GM18861 (cell line): ENCODE data around the gene ARL15.
"Not testable (repeated sequence)": the region's sequence is repeated elsewhere in the genome, so short reads cannot be mapped to it uniquely, and the experiment has no call there.

Experiments used
- ATAC-seq: cut with Tn5 transposase; IDR thresholded peaks from one replicate; pipeline ENCODE4 v1.9.1; 2021; ENCODE audit not compliant: unreplicated experiment

ARL15 gene

GRCh38 chr5:54103871-54104270 is 206.5 kb downstream of the ARL15 start:
- no peak for ATAC-seq

GRCh38 chr5:54098267-54098666 is 212.1 kb downstream of the ARL15 start:
- no peak for ATAC-seq

- no peak for ATAC-seq
These were observed 214.4 kb downstream of the ARL15 start for GRCh38 chr5:54095969-54096368.

GRCh38 chr5:54094706-54095105 is 215.7 kb downstream of the ARL15 start:
- ATAC-seq: no peak

- ATAC-seq: no peak
These were observed 216.5 kb downstream of the ARL15 start for GRCh38 chr5:54093861-54094260.

- no peak for ATAC-seq
These were observed 217.3 kb downstream of the ARL15 start for GRCh38 chr5:54093081-54093492.

GRCh38 chr5:54091307-54092130 is 218.9 kb downstream of the ARL15 start:
- no peak for ATAC-seq

GRCh38 chr5:54090495-54091120 is 219.8 kb downstream of the ARL15 start:
- no peak for ATAC-seq

- ATAC-seq: no peak
These were observed 222.3 kb downstream of the ARL15 start for GRCh38 chr5:54088081-54088480.

- no peak for ATAC-seq
These were observed 222.9 kb downstream of the ARL15 start for GRCh38 chr5:54087436-54087835.

GRCh38 chr5:54086191-54086590 is 224.2 kb downstream of the ARL15 start:
- ATAC-seq: no peak

GRCh38 chr5:54084696-54085095 is 225.7 kb downstream of the ARL15 start:
- no peak for ATAC-seq

- no peak for ATAC-seq
These were observed 226.5 kb downstream of the ARL15 start for GRCh38 chr5:54083851-54084250.

- no peak for ATAC-seq
These were observed 227.1 kb downstream of the ARL15 start for GRCh38 chr5:54083245-54083644.

- no peak for ATAC-seq
These were observed 229.0 kb downstream of the ARL15 start for GRCh38 chr5:54081415-54081814.

- ATAC-seq: no peak
These were observed 229.5 kb downstream of the ARL15 start for GRCh38 chr5:54080831-54081230.

GRCh38 chr5:54073735-54074134 is 236.6 kb downstream of the ARL15 start:
- ATAC-seq: no peak

- ATAC-seq: no peak
These were observed 237.2 kb downstream of the ARL15 start for GRCh38 chr5:54073131-54073530.

- ATAC-seq: no peak
These were observed 243.9 kb downstream of the ARL15 start for GRCh38 chr5:54066433-54066832.

- no peak for ATAC-seq
These were observed 246.6 kb downstream of the ARL15 start for GRCh38 chr5:54063817-54064216.

GRCh38 chr5:54062958-54063357 is 247.4 kb downstream of the ARL15 start:
- no peak for ATAC-seq

GRCh38 chr5:54060919-54061318 is 249.5 kb downstream of the ARL15 start:
- not testable (repeated sequence) for ATAC-seq

GRCh38 chr5:54049963-54050362 is 260.4 kb downstream of the ARL15 start:
- no peak for ATAC-seq
